WTC11 (cell line): ENCODE data around the gene AQP11.

ENCODE experiments used
- JUN ChIP-seq: sonication (generic); formaldehyde crosslinking; IDR thresholded peaks from 2 replicates; pipeline ENCODE4 v1.8.0; 2023; ENCODE audit warnings: mild to moderate bottlenecking, missing genetic modification reagents
- NR1H2 ChIP-seq: sonication (generic); formaldehyde crosslinking; IDR thresholded peaks from 2 replicates; pipeline ENCODE4 v1.9.0; 2021; ENCODE audit warnings: mild to moderate bottlenecking, moderate library complexity, missing genetic modification reagents
- TCF7 ChIP-seq: sonication (generic); formaldehyde crosslinking; IDR thresholded peaks from 2 replicates; pipeline ENCODE4 v1.8.0; 2022; ENCODE audit warnings: mild to moderate bottlenecking, low read depth, missing genetic modification reagents, moderate library complexity
- ZNF263 ChIP-seq: sonication (generic); formaldehyde crosslinking; IDR thresholded peaks from 2 replicates; pipeline ENCODE4 v1.8.1; 2022; ENCODE audit warnings: low read depth, mild to moderate bottlenecking, moderate library complexity, missing genetic modification reagents
- TF ChIP-seq, protein P1 (sequence below): sonication (generic); formaldehyde crosslinking; IDR thresholded peaks from 2 replicates; pipeline ENCODE4 v1.8.0; 2023; ENCODE audit warnings: missing genetic modification reagents, mild to moderate bottlenecking, borderline replicate concordance
- TF ChIP-seq, protein P2 (sequence below): fragments of 200-600 bp; IDR thresholded peaks from 2 replicates; pipeline ENCODE4 v1.8.0; 2022; ENCODE audit warnings: antibody characterized with exemption

DNA sequence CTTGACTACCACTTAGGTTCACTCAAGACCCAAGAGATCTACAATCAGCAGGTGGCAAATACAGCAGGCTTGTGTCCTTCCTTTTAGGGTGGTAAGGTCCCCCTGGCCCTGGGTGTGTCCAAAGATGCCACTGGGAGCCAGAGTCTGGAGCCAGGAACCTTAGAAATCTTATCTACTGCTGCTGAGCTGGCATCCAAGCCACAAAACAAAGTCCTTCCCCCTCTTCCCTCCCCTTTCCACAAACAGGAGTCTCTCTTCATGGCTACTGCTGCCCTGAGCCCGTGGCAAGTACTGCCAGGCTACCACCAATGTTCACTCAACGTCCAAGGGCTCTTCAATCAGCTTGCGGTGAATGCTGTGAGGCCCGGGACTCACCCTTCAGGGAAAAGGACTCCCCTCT is 21.4 kb upstream of the AQP11 start:
- TF ChIP-seq, protein P1, sequence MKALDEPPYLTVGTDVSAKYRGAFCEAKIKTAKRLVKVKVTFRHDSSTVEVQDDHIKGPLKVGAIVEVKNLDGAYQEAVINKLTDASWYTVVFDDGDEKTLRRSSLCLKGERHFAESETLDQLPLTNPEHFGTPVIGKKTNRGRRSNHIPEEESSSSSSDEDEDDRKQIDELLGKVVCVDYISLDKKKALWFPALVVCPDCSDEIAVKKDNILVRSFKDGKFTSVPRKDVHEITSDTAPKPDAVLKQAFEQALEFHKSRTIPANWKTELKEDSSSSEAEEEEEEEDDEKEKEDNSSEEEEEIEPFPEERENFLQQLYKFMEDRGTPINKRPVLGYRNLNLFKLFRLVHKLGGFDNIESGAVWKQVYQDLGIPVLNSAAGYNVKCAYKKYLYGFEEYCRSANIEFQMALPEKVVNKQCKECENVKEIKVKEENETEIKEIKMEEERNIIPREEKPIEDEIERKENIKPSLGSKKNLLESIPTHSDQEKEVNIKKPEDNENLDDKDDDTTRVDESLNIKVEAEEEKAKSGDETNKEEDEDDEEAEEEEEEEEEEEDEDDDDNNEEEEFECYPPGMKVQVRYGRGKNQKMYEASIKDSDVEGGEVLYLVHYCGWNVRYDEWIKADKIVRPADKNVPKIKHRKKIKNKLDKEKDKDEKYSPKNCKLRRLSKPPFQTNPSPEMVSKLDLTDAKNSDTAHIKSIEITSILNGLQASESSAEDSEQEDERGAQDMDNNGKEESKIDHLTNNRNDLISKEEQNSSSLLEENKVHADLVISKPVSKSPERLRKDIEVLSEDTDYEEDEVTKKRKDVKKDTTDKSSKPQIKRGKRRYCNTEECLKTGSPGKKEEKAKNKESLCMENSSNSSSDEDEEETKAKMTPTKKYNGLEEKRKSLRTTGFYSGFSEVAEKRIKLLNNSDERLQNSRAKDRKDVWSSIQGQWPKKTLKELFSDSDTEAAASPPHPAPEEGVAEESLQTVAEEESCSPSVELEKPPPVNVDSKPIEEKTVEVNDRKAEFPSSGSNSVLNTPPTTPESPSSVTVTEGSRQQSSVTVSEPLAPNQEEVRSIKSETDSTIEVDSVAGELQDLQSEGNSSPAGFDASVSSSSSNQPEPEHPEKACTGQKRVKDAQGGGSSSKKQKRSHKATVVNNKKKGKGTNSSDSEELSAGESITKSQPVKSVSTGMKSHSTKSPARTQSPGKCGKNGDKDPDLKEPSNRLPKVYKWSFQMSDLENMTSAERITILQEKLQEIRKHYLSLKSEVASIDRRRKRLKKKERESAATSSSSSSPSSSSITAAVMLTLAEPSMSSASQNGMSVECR (CRISPR knock-in tag) = no peak
- TF ChIP-seq TCF7 (no peak), NR1H2 (CRISPR knock-in tag) (no peak), JUN (CRISPR knock-in tag) (no peak), ZNF263 (CRISPR knock-in tag) (no peak)
- TF ChIP-seq, protein P2, sequence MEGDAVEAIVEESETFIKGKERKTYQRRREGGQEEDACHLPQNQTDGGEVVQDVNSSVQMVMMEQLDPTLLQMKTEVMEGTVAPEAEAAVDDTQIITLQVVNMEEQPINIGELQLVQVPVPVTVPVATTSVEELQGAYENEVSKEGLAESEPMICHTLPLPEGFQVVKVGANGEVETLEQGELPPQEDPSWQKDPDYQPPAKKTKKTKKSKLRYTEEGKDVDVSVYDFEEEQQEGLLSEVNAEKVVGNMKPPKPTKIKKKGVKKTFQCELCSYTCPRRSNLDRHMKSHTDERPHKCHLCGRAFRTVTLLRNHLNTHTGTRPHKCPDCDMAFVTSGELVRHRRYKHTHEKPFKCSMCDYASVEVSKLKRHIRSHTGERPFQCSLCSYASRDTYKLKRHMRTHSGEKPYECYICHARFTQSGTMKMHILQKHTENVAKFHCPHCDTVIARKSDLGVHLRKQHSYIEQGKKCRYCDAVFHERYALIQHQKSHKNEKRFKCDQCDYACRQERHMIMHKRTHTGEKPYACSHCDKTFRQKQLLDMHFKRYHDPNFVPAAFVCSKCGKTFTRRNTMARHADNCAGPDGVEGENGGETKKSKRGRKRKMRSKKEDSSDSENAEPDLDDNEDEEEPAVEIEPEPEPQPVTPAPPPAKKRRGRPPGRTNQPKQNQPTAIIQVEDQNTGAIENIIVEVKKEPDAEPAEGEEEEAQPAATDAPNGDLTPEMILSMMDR = no peak
